GM04504 (cell line): Measurements from ENCODE around the gene SFTPB.

Experiments used
- DNase-seq: peaks from one replicate; pipeline ENCODE4 v3.0.0-alpha.2; 2012; ENCODE audit warnings: low read depth

The SFTPB gene

DNA sequence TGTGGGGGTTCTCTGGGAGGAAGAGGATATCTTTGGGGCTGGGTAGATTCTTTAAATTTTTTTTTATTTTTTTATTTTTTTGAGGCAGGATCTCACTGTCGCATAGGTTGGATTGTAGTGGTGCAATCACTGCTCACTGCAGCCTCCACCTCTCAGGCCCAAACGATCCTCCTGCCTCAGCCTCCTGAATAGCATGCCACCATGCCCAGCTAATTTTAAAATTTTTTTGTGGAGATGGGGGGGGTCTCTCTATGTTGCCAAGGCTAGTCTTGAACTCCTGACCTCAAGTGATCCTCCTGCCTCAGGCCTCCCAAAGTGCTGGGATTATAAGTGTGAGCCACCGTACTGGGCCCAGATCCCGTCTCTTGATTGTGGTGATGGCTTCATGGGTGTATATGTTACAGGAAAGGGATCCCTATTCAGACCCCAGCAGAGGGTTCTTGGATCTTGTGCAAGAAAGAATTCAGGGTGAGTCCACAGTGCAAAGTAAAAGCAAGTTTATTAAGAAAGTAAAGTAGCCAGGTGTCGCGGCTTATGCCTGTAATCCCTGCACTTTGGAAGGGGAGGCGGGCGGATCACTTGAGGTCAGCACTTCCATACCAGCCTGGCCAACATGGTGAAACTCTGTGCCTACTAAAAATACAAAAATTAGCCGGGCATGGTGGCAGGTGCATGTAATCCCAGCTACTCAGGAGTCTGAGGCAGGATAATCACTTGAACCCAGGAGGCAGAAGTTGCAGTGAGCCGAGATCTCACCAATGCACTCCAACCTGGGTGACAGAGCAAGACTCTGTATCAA is 54.1 kb downstream of the SFTPB start:
- DNase-seq: no peak

DNA sequence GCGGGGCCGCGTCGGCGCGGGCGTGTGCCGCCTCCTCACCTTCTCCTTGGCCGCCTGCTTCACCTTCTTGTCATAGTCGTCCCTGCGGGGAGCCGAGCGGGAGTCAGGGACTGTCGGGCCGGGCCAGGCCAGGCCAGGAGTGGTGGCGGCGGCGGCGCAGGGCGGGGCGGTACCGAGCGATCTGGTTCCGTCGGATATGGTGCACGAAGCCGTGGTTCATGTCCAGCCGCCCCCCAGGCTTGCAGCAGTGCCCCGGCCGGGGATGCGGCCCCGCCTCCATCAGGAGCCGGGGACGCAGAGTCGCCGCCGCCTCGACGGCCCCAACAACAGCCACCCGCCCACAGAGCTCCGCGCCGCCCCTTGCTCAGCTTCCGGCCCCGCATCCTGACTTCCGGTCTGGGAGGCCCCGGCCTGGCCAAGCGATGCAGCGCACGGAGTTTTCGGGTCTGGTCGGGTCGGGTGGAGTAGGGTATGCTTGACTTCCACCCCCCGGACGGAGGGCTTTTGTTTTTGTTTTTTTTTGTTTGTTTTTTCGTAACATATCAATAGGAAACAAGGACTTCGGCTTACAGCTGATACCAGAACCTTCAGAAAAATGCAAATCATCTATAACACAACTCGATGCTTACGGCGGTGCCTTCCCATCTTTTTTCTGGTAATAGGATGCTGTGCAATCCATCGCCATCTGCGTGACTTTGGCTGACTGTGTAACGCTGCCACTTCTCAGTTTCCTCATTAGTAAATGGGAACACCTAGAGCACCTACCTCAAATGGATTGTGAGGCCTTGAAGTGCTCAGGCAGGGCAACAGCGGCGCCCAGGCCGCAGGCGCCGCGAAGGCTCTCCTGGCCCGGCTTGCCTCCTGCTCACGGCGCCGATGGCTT is 56.1 kb downstream of the SFTPB start, which contains the start of gene C2orf68:
TSS of gene C2orf68 (minus strand) at position 362 of the 883 bp plus-strand sequence. CDS start at position 280, 82 bp downstream.
- DNase-seq: peak; percentile 65

DNA sequence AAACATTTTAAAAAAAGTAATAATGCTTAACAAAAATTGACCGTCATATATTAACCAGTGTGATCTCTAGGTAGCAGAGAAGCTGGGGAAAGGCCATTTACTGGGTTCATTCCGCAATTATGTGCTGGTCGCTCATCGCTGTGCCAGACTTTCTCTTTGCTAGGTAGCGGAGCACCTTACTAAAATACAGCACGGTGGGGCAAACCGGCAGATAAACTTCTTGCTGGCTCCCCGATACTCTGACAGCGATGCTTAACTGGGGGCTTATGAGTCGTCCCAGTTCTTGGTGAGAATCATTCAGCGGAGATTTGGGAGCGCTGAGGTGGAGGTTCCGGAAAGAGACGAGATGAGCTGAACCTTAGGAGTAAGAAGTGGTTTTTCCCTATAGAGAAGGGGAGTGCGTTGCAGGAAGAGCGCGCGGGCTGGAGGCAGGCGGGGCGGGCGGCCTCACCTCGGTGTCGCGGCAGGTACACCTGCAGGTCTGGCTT is 56.7 kb downstream of the SFTPB start:
- no peak for DNase-seq
